HG03039 (cell line): ENCODE data around the gene IQSEC3.
"Not testable (repeated sequence)": the region's sequence is repeated elsewhere in the genome, so short reads cannot be mapped to it uniquely, and the experiment has no call there.

Experiments
- ATAC-seq: cut with Tn5 transposase; IDR thresholded peaks from one replicate; pipeline ENCODE4 v1.9.1; 2021; ENCODE audit warnings: mild to moderate bottlenecking, moderate library complexity; ENCODE audit not compliant: unreplicated experiment

Gene IQSEC3

DNA sequence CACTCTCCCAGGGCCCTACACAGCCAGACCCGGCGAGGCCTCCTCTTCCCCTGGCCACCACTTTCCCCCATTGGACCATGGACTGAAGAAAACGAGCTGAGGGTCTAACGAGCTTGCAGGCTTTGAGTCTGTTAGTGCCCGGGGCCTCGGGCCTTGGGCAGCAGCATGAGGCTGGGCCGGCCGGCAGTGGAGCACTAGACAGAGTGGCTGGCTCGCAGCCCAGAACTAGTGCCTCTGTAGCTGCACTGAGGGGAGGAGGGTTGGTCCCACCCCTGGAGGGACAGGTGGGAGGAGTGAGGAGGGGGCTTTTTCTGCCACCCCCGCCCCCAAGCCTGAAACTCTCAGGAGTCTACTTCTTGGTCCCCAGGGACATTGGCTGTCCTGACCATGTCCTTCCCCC lies 108.7 kb downstream of the IQSEC3 start:
- no peak for ATAC-seq

DNA sequence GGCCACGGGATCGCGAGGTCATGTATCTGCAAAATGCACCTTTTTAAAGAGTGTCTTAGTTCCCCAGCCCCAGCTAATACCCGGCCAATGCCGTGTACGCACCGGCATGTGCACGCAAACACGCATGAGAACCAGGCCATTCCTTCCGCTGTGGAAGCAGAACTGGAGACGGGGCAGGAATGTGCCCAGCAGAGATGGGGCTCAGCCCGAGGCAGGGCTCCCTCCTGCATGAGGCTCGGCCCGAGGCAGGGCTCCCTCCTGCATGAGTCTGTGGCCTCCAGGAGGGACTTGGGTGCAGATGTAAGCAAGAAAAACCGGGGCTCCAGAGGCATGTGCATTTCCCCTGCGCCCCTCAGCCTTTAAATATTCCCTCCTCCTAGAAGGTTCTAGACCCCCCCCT lies 109.2 kb downstream of the IQSEC3 start:
- no peak for ATAC-seq

DNA sequence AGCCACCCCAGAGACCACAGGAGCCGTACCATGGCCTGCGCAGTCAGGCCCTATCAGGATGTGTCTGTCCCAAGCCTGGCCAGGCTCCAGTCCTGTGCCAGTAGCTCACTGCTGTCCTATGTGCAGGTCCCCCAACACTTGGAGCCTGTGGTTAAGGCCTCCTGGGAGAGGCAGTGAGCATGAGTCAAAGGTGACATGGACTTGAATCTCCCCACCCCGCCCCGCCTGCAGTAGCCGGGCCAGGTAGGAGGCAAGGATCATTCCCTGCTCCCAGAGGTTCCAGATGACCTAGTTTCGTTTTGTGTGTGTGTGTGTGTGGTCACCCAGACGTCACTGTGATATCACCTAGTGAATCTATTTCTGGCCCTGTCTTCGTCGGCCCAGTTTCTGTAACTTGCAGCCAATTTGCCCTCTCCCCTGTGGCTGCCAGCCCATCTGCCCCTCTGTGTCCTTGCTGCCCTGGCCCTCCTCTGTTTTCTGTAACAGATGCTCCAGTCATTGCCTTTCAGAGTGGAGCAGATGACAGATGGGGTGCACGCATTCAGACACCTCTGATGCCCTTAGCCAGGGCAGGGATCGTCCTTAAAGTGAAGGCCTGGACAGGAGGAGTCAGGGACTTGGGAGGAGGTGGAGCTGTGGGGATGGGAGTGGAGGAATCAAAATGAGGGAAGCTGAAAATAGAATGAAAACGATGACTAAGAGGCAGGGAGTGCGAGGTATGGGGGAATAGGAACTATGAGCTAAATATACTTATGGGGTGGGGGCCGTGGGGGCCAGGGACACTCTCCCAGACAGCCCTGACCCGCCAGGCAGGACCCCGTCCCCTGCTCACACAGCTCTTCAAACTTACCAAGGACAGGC lies 110.0 kb downstream of the IQSEC3 start:
- no peak for ATAC-seq

DNA sequence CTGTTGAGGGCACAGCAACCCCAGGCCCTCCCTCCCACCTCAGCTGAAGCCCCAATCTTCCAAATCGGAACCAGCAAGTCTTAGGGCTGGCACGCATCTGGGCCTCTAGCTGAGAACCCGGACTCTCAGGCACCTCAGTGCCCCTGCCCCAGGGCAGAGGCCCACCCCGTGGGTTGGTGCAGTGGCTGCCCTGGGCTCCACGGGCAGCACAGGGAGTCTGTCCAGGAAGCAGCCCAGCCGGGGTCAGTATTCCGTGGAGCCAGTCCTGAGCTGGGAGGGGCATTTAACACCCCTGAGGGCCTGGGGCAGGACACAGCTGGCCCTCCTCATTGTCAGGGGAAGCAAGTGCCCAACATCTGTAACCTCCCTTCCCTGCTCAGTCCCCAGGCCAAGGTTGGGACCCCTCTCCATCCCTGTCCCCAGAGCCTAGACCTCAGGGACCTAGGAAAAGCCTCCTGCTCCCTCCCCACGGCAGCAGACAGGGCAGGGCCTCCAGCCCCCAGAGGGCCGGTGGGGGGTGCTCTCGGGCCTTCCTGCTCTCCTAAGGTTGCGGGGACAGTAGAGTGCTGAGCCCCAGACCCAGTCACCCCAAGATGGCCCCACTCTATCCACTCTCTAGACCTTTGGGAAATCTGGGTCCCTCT lies 110.9 kb downstream of the IQSEC3 start:
- ATAC-seq, result no peak

DNA sequence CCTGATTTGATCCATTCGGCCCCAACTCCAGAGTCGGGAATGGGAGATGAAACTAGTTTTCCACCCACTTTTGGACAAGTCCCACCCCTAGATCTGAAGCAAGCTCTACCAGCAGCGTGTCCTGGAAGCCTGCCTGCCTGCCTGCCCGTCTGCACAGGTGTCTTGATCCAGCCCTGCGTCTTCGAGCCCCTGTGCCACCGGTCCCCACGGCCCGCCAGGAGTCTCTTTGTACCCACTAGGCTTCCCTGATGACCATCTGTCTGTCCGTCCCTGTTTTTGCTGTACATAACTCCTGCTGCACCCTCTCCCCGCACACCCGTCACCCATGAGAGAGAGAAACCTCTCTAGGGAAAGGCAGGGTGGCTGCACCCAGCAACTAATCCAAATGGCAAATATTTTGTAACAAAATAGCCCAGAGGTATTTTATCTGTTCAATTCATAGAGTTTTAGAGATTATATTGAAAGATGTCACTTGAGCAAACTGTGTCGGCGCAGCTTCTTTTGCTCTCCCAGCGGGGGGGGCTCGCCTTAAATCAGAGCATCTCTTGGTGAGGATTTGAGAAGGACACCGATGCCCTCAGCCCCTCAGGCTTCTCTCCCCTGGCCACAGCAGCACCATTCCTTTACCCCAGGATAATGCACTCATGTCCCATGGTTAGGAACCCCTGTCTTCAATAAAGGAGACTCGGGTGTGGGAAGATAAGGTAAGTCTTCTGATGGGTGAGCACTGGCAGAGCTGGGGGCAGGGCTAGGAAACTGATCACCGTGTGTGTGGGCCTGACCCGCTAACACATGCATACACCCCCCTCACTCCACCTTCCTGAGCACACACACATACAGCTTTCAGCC lies 111.6 kb downstream of the IQSEC3 start:
- ATAC-seq, result no peak

DNA sequence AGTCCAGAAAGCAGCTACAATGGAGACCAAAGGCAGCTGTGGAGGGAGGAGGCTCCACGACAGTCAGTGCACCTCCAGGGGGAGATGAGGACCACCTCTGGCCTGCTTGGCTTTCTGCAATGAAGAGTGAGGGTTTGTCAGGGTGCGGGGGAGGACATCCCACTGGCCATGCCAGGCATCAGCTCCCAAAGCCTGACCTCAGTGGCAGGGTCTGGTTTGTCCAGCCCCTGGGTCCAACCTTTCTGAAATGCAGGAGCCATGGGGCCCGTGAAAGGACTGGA lies 112.2 kb downstream of the IQSEC3 start:
- ATAC-seq, result no peak

DNA sequence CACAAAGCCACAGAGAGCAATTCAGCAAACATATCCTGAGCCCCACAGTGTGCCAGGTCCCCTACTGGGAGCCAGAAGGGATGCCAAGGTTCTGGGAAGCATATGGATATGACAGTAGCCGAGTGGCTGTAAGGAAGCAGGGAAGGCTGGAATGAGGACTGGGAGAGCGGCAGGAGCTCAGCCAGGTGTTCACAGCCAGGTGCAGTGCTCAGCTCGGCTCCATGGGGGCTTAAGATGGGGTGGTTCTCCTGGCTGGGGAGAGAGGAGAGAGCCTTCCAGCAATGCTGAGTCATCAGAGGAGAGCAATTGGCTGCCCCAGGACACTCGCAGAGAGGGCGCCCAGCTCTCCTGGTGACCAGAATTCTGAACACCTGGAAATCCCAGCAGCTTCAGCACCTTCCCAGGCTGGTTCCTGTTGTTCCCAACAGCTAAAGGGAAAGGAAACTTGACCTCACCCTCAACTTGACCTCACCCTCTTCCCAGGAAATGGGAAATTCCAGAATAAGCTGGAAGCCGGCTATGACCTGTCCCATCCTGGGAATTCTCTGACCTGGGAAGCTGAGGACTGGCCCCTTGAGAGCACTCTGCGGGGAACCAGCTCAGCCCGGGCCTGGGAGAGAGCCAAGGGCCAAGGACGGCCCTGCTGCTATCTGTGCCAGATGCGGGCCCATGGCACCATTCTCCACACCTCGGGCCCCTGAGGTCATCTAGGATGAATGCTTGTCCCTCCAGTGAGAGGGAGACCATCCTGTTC lies 112.7 kb downstream of the IQSEC3 start:
- ATAC-seq, result no peak

DNA sequence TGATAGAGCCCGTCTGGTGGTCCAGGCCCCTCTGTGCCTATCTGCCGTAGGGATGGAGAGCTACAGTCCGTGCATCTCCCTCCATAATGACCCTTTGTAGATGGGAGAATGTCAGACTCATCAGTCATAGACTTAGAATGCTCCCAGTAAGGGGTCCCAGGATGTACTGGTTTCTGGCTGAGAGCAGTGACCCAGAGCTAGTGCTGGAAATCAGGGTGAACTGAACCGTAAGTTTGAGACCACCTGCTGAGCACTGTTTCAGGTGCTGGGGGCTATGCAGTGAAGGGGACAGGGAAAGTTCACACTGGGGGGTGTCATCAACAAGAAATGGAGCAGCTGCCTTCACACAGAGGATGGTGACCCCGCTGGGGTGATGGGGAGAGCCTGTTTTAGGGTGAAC lies 113.3 kb downstream of the IQSEC3 start:
- no peak for ATAC-seq

DNA sequence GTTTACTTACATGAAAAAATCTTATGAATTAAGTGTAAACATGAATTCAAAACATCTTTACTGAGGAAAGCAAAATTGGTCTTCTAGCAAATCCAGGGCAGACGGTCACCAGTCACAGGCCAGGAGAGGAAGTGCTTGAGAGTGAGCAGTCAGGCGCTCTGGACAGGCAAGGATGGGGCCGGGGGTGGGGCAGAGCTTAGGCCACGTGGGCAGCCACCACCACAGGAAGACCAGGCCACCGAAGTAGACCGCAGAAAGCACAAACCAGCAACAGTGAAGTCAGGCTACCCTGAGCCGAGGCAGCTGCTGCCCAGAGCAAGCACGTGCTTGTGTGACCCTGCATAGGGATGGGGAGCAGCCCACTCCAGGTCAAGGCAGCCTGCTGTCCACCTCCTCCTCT lies 113.9 kb downstream of the IQSEC3 start:
- ATAC-seq, result no peak

DNA sequence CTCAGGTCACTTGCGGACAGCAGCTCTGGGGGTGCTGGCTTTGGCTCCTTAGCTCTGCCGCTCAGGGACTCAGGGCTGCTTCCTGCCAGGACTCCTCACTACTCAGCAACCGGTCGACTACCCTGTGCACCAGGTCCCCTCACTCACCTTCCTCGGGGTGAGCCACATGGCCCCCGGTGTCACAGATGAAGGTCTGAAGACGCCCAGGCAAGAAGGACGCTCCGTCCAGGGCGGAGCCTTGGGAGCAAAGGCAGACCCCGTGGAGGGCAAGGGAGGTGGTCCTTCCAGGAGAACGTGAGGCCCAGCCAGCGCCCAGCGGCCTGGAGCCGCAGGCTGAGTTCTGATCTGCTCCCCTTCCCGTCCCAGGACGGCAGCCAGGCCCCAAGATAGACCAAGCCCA lies 115.4 kb downstream of the IQSEC3 start:
- ATAC-seq, result no peak

DNA sequence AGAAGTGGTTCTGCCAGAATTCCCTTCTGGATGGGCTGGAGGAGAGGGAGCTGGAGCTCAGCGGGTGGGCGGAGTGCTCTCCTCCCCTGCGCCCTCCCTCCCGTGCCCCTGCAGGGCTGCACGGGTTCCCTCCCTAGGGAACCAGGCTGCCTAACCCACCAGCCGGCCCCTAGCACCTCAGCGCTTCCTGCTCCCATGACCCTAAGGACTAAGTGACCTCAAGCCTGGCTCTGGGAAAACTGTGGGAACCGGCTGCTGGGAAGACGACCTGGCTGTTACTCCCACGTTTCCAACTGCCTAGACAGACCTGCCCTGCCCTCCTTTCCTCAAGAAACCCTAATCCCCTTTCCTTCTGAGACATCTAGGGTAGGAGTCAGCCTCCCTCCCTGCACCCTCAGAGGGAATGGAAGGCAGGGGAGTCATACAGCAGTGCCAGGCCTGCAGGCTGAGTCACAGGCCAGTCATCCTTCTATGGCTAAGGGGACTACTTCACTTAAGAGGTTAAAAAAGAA lies 115.9 kb downstream of the IQSEC3 start:
- ATAC-seq, result no peak

DNA sequence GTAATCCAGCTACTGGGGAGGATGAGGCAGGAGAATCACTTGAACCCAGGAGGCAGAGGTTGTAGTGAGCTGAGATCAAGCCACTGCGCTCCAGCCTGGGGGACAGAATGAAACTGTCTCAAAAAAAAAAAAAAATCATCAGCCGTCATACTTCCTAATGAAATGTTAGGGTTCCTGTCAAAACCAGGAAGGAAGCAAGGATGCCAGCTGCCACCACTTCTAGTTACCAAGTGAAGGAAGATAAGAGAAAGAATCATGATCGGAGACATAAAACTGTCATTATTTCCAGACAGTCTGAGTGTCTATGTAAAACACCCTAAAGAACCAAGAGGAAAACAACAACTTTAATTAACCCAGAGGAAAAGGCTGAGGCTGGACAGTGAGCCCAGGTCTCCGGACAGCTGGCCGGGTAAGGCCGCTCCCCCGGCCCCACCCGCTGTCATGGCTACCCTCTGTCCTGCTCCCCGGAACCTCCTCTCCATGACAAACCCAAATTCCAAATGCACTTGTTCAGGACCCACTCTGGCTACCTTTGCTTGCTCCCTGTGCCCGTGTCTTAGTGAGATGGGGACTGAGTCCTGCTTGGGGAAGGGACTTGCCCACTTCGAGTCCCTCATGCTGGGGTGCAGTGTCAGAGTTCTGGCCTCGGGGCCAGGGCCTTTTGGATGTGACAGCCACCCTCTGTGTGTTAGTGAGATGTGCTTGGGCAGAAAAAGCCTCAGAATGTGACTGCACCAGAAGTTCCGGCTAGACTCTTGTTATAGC lies 118.4 kb downstream of the IQSEC3 start:
- ATAC-seq, result no peak

DNA sequence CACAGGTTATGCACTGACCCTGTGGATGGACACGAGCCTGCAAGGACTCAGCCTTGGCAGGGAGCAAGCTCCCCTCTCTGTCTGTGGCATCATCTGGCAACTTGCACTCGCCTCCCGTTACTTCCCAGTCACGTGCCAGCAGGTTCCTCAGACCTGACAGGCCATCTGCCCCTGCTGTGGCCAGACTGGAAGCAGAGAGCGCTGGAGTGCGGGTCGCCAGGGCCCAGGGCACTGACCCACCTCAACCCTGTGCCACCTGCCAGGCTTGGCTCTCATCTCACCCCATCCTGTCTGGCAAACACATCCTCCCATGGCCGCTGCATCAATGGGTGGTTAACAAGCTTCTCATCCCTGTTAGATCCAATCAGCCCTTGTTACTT lies 119.0 kb downstream of the IQSEC3 start:
- ATAC-seq, result no peak

DNA sequence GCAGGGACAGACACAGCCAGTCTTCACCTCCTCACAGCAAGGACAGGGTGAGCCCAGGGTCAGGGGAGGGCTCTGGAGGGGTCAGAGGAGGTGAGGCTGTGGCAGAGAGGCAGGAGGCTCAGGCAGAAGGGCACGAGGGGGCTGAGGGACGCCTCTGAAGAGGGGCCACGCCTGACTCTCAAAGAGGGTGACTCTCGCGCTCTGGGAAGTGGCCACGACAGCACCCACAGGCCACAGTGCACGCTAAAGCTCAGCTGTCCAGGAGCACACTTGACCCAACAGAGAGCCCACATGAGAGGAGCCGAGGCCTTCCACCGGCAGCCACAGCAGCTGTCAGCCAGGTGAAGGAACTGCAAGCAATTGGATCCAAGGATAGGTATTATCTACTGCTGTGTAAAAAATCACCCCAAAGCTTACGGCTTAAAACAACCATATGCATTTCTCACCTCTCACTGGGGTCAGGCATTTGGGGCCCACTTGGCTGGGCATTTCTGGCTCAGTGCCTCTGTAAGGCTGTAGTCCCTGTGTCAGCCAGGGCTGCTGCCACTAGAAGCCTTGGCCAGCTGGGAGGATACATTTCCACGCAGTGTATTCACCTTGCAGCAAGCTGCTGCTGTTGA lies 119.5 kb downstream of the IQSEC3 start:
- no peak for ATAC-seq

DNA sequence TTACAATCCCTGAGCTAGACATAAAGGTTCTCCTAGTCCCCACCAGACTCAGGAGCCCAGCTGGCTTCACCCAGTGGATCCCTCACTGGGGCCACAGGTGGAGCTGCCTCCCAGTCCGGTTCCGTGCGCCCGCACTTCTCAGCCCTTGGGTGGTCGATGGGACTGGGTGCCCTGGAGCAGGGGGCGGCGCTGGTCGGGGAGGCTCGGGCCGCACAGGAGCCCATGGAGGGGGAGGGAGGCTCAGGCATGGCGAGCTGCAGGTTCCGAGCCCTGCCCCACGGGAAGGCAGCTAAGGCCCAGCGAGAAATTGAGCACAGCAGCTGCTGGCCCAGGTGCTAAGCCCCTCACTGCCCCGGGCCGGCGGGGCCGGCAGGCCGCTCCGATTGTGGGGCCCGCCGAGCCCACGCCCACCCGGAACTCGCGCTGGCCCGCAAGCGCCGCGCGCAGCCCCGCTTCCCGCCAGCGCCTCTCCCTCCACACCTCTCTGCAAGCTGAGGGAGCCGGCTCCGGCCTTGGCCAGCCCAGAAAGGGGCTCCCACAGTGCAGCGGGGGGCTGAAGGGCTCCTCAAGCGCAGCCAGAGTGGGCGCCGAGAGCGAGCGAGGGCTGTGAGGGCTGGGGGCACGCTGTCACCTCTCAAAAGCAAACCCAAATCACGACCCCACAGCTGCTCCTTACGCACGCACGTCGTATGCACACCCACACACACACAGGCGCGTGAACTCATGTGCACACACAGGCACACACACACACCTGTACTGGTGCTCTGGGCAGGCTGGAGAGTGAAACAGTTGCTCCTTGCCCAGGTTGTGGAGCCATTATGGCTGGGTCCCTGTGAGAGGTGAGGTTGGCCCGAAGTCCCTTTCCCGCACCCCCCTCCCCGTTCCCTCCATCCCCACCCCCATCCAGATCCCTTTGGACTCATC lies 121.7 kb downstream of the IQSEC3 start:
- ATAC-seq, result not testable (repeated sequence)

DNA sequence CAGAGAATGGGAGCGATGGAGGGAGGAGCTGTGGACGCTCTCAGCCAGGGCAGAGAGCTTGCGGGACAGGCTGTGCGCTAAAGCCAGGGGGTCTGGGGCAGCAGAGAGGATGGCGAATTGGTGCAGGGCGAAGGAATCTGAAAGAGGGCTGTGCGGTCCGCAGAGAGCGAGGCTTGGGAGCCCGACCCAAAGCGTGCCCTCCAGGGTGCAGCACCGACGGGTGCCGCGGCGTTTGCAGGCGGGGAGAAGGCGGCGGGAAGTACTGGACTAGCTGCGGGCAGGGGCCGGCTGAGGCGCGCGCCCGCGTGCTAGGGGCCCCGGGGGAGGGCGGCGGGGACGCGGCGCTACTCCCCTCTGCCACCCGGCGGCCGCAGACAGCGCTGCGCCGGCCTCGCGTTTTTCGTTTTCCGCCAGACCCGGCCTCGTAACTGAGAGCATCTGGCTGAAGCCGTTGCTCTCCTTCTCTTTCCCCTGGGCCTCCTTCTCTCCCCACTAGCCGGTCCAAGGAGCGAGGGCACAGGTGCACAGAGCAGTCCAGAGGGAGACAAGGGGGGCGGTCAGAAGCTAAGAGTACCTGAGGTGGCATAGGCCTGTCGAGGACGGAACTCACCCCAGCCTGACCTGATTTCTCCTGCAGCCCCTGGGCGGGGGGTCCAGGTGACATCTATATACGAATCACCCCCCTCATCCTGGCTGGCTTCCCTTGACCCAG lies 122.5 kb downstream of the IQSEC3 start:
- ATAC-seq, result no peak

DNA sequence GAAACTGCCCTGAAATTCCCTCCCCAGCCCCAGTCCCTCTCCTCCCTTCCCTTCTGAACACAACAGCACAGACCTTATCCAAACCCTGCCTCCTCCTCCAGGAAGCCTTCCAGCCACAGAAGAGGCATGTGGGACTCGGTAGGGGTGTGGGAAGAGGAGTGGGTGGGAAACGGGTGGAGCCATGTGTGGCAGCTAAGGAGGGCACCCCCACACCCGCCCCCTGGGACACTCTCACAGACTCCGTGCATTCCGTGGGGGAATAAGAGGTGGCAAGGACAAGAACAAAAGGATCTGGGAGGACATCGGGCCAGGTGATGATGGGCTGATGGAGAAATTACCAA lies 123.0 kb downstream of the IQSEC3 start:
- no peak for ATAC-seq

DNA sequence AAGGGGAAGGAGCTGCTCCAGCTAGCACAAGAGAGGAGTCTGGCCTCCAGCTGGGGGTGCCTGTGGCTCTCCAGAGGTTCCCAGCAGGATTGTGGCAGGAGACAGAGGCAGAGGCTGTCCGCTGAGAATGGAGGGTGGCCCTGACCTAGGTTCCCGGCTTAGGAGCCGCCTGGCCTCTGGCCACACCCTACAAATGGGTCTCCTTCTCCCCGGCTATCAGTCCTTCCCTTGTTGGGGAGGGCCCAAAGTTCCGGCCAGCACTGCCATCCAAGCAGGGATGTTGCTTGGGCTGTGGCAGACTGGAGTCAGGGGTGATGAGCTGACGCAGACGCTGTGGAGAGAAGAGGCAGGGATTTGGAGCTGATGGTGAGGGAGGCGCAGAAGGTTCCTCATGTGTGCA lies 124.3 kb downstream of the IQSEC3 start:
- no peak for ATAC-seq
